ENCODE results near the gene DCC. TPM values are rescaled to one million over a fixed set of nuclear protein-coding genes. Genes with fewer than 3 reads are reported as not detected.

Gene DCC
- total RNA-seq, 1 donor from 2014 or later, result 14.7 TPM

DNA sequence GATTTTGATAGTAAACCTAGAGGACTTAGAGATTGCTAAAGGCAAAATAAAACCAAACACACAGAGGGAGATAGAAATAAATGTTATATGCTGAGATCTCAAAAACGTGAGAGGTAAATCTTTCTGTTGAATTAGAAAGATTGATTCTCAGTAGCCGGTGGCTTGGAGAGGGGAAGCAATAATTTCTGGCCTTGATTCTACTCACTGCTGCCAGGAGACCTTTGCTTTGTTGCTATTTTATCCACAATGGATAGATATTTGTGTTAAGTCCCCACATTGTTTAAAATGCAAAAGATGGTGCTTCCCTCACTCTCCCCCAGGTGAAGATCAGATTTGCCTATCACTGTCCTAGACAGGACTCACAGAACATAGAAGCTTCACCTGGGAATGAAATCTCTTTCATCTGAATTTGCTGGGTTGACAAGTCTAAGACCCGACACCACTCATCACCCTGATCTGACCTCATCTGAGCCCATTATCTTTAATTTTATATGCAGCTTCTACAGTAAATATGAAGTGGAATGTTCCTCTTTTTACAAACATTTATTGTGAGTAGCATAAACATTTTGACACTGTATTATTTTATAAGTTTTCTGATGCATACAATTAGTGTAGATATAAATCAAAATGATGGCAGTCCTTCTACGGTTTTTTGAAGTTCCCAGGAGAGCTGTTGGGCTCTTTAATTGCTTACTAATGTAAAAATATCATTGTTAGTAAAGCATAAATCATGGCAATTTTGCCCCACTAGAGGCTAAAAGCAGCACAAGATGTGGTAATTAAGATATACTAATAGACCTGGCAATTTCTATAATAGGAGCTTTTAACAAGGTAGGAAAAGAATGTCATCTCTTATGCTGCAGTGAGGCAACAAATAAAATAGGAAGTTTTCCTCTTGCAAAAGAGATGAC is 149.7 kb downstream of the DCC start:
- H3K27ac Mint-ChIP-seq (ENCODE audit: unreplicated experiment), result no peak overlapping the region
- H3K4me1 Mint-ChIP-seq (ENCODE audit: unreplicated experiment), result no peaks in the 10 kb centered on the region
- no peak for TF ChIP-seq CTCF (IDR thresholded peaks at IDR 0.05; ENCODE audit: unreplicated experiment)
- no peaks in the 10 kb centered on the region for H3K27me3 Mint-ChIP-seq (ENCODE audit: unreplicated experiment)
- no peaks in the 10 kb centered on the region for H3K9me3 Mint-ChIP-seq (ENCODE audit: unreplicated experiment)
- no peaks in the 10 kb centered on the region for H3K36me3 Mint-ChIP-seq (ENCODE audit: low read depth, unreplicated experiment)
- DNase-seq (ENCODE audit: low spot score), result no peak
- H3K4me3 Mint-ChIP-seq (ENCODE audit: unreplicated experiment), result no peak overlapping the region

DNA sequence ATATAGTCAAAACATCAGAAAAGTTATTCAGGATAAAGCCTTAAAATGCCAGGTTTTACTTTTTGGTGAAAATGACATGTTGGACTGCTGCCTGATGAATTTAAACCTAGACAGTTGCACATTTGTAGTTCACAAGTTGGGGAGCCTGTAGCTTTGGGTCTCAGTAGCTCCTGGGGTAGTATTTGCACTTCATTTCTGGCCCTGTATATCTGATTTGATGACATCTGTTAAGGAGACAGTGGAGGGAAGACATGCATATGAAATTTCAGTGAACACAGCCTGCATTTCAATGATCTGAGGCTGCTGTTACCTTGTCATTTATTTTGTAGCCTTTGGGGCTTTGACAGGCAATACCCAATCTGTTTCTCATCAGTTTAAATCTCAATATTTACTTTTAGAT is 156.4 kb downstream of the DCC start:
- Mint-ChIP-seq H3K4me3 (ENCODE audit: unreplicated experiment) (no peak overlapping the region), H3K27ac (ENCODE audit: unreplicated experiment) (no peak overlapping the region), H3K4me1 (ENCODE audit: unreplicated experiment) (no peaks in the 10 kb centered on the region), H3K36me3 (ENCODE audit: low read depth, unreplicated experiment) (no peaks in the 10 kb centered on the region), H3K9me3 (ENCODE audit: unreplicated experiment) (peaks cover 6% of the 10 kb centered on the region), H3K27me3 (ENCODE audit: unreplicated experiment) (no peaks in the 10 kb centered on the region)
- no peak for DNase-seq (ENCODE audit: low spot score)
- TF ChIP-seq CTCF (IDR thresholded peaks at IDR 0.05; ENCODE audit: unreplicated experiment), result no peak

DNA sequence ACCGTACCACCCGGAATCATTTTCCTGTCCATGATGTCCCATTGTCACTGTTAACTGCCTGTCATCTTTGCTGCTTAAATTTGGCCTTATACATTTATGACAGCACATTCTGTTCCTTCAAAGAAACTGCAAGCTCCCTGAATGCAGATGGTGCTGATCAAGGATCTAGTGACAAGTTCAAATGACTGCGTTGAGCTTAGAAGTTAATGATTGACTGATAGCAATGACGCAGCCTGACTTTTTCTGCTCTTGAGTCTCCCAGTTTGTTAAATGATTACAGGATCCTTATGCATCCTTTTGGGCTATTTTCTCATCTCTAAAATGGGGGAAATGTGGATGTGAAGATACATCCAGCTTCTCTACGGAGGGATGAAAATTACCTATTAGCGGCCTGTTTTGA is 159.0 kb downstream of the DCC start:
- TF ChIP-seq CTCF (IDR thresholded peaks at IDR 0.05; ENCODE audit: unreplicated experiment), result no peak

DNA sequence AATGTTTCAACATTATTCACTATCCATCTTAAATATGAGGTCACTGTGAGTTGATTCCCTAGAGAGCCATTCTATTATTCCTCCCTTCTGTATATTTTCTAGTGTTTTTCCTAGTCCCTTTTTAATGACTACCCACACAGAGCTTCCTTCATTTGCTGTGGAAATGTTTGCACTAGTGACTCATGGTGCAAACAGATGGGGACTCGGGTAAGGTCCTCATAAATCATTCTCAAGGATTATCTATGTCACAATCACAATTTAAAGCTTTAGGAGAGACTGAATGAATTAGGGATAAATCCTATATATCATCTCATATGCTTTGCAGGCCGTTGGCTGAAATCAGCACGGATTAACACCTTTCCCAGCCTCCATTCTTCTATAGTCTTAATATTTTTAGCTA is 159.6 kb downstream of the DCC start:
- peaks cover 6% of the 10 kb centered on the region for H3K9me3 Mint-ChIP-seq (ENCODE audit: unreplicated experiment)
- no peaks in the 10 kb centered on the region for H3K4me1 Mint-ChIP-seq (ENCODE audit: unreplicated experiment)

More for the DNA sequence above, 159.0 kb downstream of the DCC start:
- Mint-ChIP-seq H3K27ac (ENCODE audit: unreplicated experiment) (no peak overlapping the region), H3K9me3 (ENCODE audit: unreplicated experiment) (peaks cover 6% of the 10 kb centered on the region), H3K4me3 (ENCODE audit: unreplicated experiment) (no peak overlapping the region), H3K4me1 (ENCODE audit: unreplicated experiment) (no peaks in the 10 kb centered on the region), H3K27me3 (ENCODE audit: unreplicated experiment) (no peaks in the 10 kb centered on the region), H3K36me3 (ENCODE audit: low read depth, unreplicated experiment) (no peaks in the 10 kb centered on the region)
- DNase-seq (ENCODE audit: low spot score), result no peak

More for the DNA sequence above, 159.6 kb downstream of the DCC start:
- H3K27ac Mint-ChIP-seq (ENCODE audit: unreplicated experiment), result no peak overlapping the region
- DNase-seq (ENCODE audit: low spot score), result no peak
- TF ChIP-seq CTCF (IDR thresholded peaks at IDR 0.05; ENCODE audit: unreplicated experiment), result no peak
- no peaks in the 10 kb centered on the region for H3K36me3 Mint-ChIP-seq (ENCODE audit: low read depth, unreplicated experiment)
- H3K27me3 Mint-ChIP-seq (ENCODE audit: unreplicated experiment), result no peaks in the 10 kb centered on the region
- H3K4me3 Mint-ChIP-seq (ENCODE audit: unreplicated experiment), result no peak overlapping the region

Data from endothelial cell (in vitro differentiated cells).